AG08395 (cell line): Measurements from ENCODE around the gene TRPM3.

ENCODE experiments used
- DNase-seq: peaks from one replicate; pipeline ENCODE4 v3.0.0; 2012; ENCODE audit warnings: mixed read lengths, low spot score

TRPM3 gene

DNA sequence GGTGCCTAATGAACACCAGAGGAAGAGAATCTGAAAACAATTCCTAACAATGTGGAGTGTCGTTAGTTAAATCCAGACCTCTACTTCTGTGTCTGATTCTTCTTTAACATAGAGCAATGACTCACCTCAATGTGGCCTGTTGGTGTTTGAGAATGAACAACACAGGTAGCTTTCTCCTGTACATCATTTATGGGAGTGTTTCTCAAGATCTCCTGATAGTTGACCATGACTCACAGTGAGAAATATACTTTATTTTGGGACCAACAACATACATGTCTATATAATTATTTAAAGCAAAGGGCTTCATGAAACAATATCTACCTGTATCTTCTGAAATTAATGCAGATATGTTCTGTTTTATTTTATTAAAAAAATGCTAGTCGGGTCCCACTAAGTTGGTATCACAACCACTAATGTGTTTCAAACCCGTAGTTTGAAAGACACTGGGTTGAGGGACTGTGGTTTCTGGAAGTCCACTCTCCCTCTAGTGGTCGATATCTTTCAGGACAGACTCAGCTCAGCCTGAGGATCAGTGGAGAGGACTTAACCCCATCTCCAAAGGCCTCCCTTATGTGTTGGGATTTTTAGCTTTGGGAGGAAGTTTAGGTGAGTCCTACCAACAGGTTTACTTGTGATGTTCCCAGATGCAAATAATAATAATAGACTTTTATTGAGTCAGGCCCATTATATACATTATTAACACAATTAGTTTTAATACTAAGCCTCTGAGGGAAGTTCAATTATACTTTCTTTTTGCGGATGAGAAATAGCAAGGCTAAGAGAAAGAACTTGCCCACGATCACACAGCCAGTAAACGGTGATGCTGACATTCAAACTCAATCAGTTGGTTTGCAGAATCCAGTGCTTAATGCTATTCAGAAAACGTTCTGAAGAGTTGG is 636.9 kb downstream of the TRPM3 start:
- peak; percentile 84 for DNase-seq

- no peak for DNase-seq
These were observed 640.0 kb downstream of the TRPM3 start for GRCh38 chr9:70481471-70481870.

DNA sequence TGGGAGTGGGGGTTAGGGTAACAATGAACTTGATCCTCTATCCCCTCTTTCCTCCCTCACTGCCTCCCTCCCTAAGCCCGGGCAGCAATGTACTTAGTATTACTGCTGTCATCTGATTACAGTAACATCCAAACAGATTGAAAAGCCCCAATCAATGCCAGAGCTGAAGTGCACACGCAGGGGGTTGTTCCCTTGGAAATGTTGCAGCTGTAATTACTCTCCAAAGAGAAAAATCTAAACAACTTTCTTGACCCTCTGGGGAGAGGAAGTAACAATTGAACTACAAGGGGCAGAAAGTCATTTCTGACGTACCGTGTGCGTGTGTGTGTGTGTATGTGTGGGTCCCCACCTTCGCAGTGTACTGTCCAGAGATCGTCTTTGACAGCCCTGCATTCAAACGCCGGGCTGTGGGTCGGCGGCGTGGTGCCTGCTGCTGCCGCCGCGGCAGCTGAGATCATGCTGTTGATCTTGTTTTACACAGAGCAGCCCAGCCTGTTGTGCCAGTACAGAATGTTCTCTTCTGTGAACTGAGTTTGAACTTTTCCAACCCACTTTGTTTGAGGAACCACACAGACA is 640.9 kb downstream of the TRPM3 start:
- DNase-seq, result peak; percentile 35

DNA sequence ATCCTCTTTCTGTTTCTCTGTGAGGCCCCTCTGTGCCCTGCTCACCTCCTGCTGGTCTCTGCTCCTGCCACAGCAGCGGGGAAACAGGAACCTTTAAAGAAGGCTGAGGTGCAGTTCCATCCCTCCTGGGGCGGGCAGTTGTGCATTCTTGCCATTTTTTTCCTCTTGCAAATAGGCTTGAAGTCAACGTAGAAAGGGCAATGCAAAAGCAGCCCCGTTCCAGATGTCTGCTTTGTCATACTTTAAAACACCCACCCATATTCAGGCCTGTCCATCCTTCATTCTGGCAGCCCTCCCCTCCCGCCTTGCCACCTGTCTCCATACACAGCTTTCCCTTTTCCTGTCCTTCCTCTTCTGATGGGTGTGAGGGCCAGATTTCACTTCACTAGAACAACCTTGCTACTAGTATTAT is 641.5 kb downstream of the TRPM3 start:
- DNase-seq, result peak; percentile 29
